K562 (cell line): ENCODE measurements around the gene HMGA1. TPM values are rescaled to one million over a fixed set of nuclear protein-coding genes. Genes with fewer than 3 reads are reported as not detected.

Experiments used
- ARID1B ChIP-seq: fragments of 450-650 bp; IDR thresholded peaks from 2 replicates; pipeline ENCODE4 v1.6.1; 2016; ENCODE audit warnings: antibody characterized with exemption, mild to moderate bottlenecking, inconsistent platforms
- HOXB6 ChIP-seq: fragments of 250-450 bp; sonication (Bioruptor Pico); IDR thresholded peaks from 2 replicates; pipeline ENCODE4 v1.5.1; 2022; ENCODE audit warnings: mild to moderate bottlenecking, borderline replicate concordance
- KLF6 ChIP-seq: fragments of 250-450 bp; sonication (Bioruptor Pico); IDR thresholded peaks from 2 replicates; pipeline ENCODE4 v1.4.0; 2020; ENCODE audit warnings: mild to moderate bottlenecking, moderate library complexity, borderline replicate concordance
- SMAD3 ChIP-seq: fragments of 450-650 bp; formaldehyde crosslinking; conservative IDR thresholded peaks from 2 replicates; pipeline ENCODE4 v1.4.0; 2020; ENCODE audit warnings: mild to moderate bottlenecking
- SMARCB1 ChIP-seq: IDR thresholded peaks from 2 replicates; pipeline ENCODE4 v1.6.1; 2011; ENCODE audit warnings: improper control_type of control experiment, low read depth; ENCODE audit not compliant: insufficient read length
- SP2 ChIP-seq: IDR thresholded peaks from 2 replicates; pipeline ENCODE4 v1.6.1; 2011; ENCODE audit warnings: mild to moderate bottlenecking, low read depth, low read length, moderate library complexity; ENCODE audit not compliant: poor library complexity, severe bottlenecking; ENCODE audit errors: extremely low read depth
- TARDBP ChIP-seq: fragments of 450-650 bp; IDR thresholded peaks from 2 replicates; pipeline ENCODE4 v1.6.1; 2016
- WHSC1 ChIP-seq: IDR thresholded peaks from one replicate; pipeline ENCODE4 v1.6.1; 2012; ENCODE audit warnings: low read length, control low read depth, inconsistent platforms
- ZC3H8 ChIP-seq: fragments of 450-650 bp; IDR thresholded peaks from 2 replicates; pipeline ENCODE4 v1.6.1; 2017
- ZNF347 ChIP-seq: fragments of 450-650 bp; formaldehyde crosslinking; IDR thresholded peaks from 2 replicates; pipeline ENCODE4 v1.4.0; 2020; ENCODE audit warnings: low read depth, mild to moderate bottlenecking, moderate library complexity
- ZNF589 ChIP-seq: fragments of 200-800 bp; sonication (Bioruptor generic); IDR thresholded peaks from 2 replicates; pipeline ENCODE4 v1.6.1; 2016; ENCODE audit warnings: low read depth, missing genetic modification characterization, missing compliant biosample characterization
- ZNF699 ChIP-seq: fragments of 250-450 bp; sonication (Bioruptor Pico); IDR thresholded peaks from 2 replicates; pipeline ENCODE4 v1.8.0; 2021; ENCODE audit warnings: mild to moderate bottlenecking, moderate library complexity; ENCODE audit not compliant: insufficient replicate concordance
- ZNF76 ChIP-seq: fragments of 250-450 bp; sonication (Bioruptor Pico); IDR thresholded peaks from 2 replicates; pipeline ENCODE4 v1.4.0; 2020; ENCODE audit warnings: mild to moderate bottlenecking, moderate library complexity, borderline replicate concordance
- polyA plus RNA-seq, 8 experiments: library from polyadenylated mRNA; depleted of rRNA in 4 of 8; stranded (reverse) in 5 of 8; unstranded in 3 of 8; fragments of >200 nt; fragmentation: Nextera tagmentation in 2 of 8; fragmentation: Illumina TruSeq in 1 of 8; extraction: Ambion mirVana in 2 of 8; extraction: Trizol in 1 of 8; gene quantifications; 2 replicates each; pipeline versions ENCODE4 v1.2.1 to v1.2.3, GENCODE V29; 2011 to 2014; ENCODE audit warnings: inconsistent platforms in 1 of 8, missing spikeins in 1 of 8
- total RNA-seq, 7 experiments: library from RNA; depleted of rRNA in 6 of 7; stranded (reverse); fragments of >200 nt in 6 of 7; fragmentation: Illumina TruSeq in 2 of 7; extraction: Trizol in 2 of 7; gene quantifications; 2 replicates each; pipeline versions ENCODE4 v1.2.1 to v1.2.3, GENCODE V29; 2011 to 2021; ENCODE audit warnings: low replicate concordance in 1 of 7
- TF ChIP-seq, protein P1 (sequence below): fragments of 250-450 bp; sonication (Bioruptor Pico); IDR thresholded peaks from 2 replicates; pipeline ENCODE4 v1.8.0; 2021; ENCODE audit warnings: moderate library complexity, mild to moderate bottlenecking, inconsistent platforms

Gene HMGA1
- total and polyA plus RNA-seq, 9 of the 15 experiments (the other 6 are each of a cell fraction or from before 2014, with no cell fraction given) = 27.8 to 1,947 (median 594) TPM

DNA sequence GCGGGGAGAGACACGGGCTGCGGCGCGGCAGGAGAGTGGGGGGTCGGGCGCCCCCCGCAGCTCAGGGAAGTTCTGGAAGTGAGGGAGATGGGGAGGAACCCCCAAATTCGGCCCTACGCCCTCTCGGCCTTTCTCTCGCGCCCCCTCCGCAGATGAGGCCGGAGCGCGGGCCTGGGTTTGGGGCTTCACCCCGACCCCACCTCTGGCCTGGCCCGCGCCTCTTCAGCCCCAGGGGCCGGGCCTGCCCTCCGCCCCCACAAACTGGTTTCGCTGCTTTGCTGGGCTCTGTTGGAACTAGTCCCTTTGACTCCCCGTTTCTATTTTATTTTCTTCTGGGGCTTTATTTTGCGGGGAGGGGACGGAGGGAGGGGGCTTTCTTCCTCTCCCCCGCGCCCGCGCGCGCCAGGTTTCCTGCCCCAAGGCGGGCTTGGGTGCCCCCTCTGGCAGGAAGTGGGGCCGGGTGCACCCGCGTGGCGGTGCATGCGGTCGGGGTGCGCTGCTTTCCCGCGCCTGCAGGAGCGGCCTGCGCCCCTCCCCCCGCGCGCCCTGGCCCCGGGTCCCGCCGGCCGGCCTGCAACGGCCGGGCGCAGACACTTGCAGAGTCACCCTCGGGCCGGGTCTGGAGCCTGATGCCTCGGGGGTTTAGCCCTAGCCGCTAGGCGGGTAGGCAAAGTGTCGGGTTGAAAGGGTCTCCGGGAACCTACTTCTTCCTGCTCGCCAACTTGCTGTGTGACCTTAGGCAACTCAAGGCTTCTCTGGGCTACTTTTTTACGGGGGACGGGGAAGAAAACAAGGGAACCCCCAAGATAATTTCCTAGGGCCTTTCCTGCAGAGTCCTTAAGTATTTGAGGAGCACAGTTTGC, 1.3 kb downstream of the HMGA1 start (continued):
- TF ChIP-seq ZC3H8 (no peak), ZNF347 (CRISPR knock-in tag) (0 out of 2 replicates have a peak, but pooled peaks have one; percentile 55), ZNF589 (CRISPR knock-in tag) (peak; percentile 73; the same call in 1 of the 2 replicates), SMARCB1 (no peak), HOXB6 (no peak), ZNF76 (CRISPR knock-in tag) (no peak; the same call in 1 of the 2 replicates), WHSC1 (no peak), SMAD3 (CRISPR knock-in tag) (no peak), KLF6 (CRISPR knock-in tag) (0 out of 2 replicates have a peak, but pooled peaks have one; percentile 28), SP2 (no peak), ARID1B (no peak), ZNF699 (CRISPR knock-in tag) (no peak), TARDBP (peak; percentile 84)
- TF ChIP-seq, protein P1, sequence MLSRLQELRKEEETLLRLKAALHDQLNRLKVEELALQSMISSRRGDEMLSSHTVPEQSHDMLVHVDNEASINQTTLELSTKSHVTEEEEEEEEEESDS (CRISPR knock-in tag) = no peak
